ENCODE data around the gene REXO2. TPM values are rescaled to one million over a fixed set of nuclear protein-coding genes. Genes with fewer than 3 reads are reported as not detected.

REXO2 gene
- total and polyA plus RNA-seq, 2 of the 13 experiments (the other 11 are each of a cell fraction or from before 2014, with no cell fraction given) = 95.6 to 104 TPM

DNA sequence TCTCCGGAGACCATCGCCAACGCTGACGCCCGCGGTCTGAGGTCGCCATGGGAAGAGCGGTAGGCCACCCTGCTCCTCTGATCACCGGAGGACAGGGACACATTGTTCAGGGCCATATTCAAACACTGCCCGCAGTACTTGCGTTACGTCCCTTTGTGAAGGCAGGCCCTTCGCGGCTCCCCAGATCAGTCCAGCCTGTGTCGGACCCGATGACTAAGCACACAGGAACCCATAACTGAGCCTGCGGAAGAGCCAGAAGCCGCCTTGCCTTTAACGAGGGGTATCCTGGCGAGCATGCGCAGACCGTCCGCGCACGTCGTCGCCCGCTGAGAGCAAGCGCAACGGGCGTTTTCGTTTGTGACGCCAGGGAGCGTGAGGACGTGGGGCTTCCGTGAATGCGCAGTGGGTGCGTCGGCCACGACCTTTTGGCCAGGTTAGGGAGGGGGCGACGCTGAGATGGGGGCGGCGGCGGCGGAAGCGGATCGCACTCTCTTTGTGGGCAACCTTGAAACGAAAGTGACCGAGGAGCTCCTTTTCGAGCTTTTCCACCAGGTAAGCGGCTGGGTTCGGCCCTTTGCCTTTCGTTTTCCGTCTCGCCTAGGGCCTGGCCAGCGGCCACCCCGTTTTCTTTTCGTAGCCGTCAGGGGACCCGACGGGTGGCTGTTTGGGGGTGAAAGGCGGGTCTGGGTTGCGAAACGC, 38.9 kb upstream of the REXO2 start, which contains the start of the genes C11orf71 and RBM7 (continued):
- TF ChIP-seq, protein P1, sequence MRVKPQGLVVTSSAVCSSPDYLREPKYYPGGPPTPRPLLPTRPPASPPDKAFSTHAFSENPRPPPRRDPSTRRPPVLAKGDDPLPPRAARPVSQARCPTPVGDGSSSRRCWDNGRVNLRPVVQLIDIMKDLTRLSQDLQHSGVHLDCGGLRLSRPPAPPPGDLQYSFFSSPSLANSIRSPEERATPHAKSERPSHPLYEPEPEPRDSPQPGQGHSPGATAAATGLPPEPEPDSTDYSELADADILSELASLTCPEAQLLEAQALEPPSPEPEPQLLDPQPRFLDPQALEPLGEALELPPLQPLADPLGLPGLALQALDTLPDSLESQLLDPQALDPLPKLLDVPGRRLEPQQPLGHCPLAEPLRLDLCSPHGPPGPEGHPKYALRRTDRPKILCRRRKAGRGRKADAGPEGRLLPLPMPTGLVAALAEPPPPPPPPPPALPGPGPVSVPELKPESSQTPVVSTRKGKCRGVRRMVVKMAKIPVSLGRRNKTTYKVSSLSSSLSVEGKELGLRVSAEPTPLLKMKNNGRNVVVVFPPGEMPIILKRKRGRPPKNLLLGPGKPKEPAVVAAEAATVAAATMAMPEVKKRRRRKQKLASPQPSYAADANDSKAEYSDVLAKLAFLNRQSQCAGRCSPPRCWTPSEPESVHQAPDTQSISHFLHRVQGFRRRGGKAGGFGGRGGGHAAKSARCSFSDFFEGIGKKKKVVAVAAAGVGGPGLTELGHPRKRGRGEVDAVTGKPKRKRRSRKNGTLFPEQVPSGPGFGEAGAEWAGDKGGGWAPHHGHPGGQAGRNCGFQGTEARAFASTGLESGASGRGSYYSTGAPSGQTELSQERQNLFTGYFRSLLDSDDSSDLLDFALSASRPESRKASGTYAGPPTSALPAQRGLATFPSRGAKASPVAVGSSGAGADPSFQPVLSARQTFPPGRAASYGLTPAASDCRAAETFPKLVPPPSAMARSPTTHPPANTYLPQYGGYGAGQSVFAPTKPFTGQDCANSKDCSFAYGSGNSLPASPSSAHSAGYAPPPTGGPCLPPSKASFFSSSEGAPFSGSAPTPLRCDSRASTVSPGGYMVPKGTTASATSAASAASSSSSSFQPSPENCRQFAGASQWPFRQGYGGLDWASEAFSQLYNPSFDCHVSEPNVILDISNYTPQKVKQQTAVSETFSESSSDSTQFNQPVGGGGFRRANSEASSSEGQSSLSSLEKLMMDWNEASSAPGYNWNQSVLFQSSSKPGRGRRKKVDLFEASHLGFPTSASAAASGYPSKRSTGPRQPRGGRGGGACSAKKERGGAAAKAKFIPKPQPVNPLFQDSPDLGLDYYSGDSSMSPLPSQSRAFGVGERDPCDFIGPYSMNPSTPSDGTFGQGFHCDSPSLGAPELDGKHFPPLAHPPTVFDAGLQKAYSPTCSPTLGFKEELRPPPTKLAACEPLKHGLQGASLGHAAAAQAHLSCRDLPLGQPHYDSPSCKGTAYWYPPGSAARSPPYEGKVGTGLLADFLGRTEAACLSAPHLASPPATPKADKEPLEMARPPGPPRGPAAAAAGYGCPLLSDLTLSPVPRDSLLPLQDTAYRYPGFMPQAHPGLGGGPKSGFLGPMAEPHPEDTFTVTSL (CRISPR knock-in tag; IDR thresholded peaks at IDR 0.05; ENCODE audit: borderline replicate concordance) = 0 out of 2 replicates have a peak, but pooled peaks have one; percentile 43
- TF ChIP-seq PAX8 (CRISPR knock-in tag; IDR thresholded peaks at IDR 0.05; ENCODE audit: borderline replicate concordance) (no peak), ZNF878 (CRISPR knock-in tag; IDR thresholded peaks at IDR 0.05) (no peak), ZNF646 (CRISPR knock-in tag; IDR thresholded peaks at IDR 0.05) (no peak)
- TF ChIP-seq, protein P2, sequence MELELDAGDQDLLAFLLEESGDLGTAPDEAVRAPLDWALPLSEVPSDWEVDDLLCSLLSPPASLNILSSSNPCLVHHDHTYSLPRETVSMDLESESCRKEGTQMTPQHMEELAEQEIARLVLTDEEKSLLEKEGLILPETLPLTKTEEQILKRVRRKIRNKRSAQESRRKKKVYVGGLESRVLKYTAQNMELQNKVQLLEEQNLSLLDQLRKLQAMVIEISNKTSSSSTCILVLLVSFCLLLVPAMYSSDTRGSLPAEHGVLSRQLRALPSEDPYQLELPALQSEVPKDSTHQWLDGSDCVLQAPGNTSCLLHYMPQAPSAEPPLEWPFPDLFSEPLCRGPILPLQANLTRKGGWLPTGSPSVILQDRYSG (CRISPR knock-in tag; IDR thresholded peaks at IDR 0.05) = peak; percentile 62; the same call in 1 of the 2 replicates

Measured in HepG2 (cell line).